Right lung (tissue), 5 donors: Measurements from ENCODE around the gene ARRDC1. TPM values are rescaled to one million over a fixed set of nuclear protein-coding genes. Genes with fewer than 3 reads are reported as not detected.

Experiments
- polyA plus RNA-seq, 5 donors: library from polyadenylated mRNA; unstranded; fragments of 120-200 nt; gene quantifications; one replicate each; pipeline versions ENCODE4 v1.2.1 to v1.2.3, GENCODE V29; 2013; ENCODE audit warnings: inconsistent platforms in 1 of 5, low replicate concordance in 1 of 5; ENCODE audit not compliant: insufficient read length in 5 of 5, insufficient read depth in 1 of 5

ARRDC1 gene
- polyA plus RNA-seq, 5 donors = 23.4 to 44.0 (median 35.2) TPM

Other genes with a start within 250 kb of the ARRDC1 start
- gene EXD3, start 182.5 kb upstream of the ARRDC1 start, polyA plus RNA-seq = 10 to 100 TPM; 10.9 to 22.0 (median 15.0) TPM
- 1 to 10 TPM; 3.9 to 8.4 (median 6.9) TPM for gene NOXA1, start 182.3 kb upstream of the ARRDC1 start, polyA plus RNA-seq
- gene ENTPD8, start 164.3 kb upstream of the ARRDC1 start, polyA plus RNA-seq = under 1 TPM; 0.32 to 0.63 (median 0.52) TPM
- 10 to 100 TPM; 31.1 to 46.8 (median 40.3) TPM for gene NSMF, start 146.4 kb upstream of the ARRDC1 start, polyA plus RNA-seq
- gene PNPLA7, start 55.3 kb upstream of the ARRDC1 start, polyA plus RNA-seq = 1 to 10 TPM; 2.9 to 7.8 (median 5.2) TPM
- gene MRPL41, start 53.8 kb upstream of the ARRDC1 start, polyA plus RNA-seq = 10 to 100 TPM in 4 of 5 donors, 1 to 10 TPM in 1; 9.1 to 30.5 (median 15.5) TPM
- 10 to 100 TPM; 43.4 to 68.5 (median 56.2) TPM for gene DPH7, start 26.8 kb upstream of the ARRDC1 start, polyA plus RNA-seq
- 10 to 100 TPM; 16.1 to 27.7 (median 20.7) TPM for gene ZMYND19, start 15.2 kb upstream of the ARRDC1 start, polyA plus RNA-seq
- gene EHMT1, start 13.3 kb downstream of the ARRDC1 start, polyA plus RNA-seq = 10 to 100 TPM; 64.9 to 91.2 (median 73.8) TPM